Activated naive CD4-positive, alpha-beta T cell treated with anti-CD3 and anti-CD28 coated beads, Interleukin-2, amount 50 U/mL, for 72 hours (primary cell): Measurements from ENCODE around the gene NLRP3. TPM values are rescaled to one million over a fixed set of nuclear protein-coding genes. Genes with fewer than 3 reads are reported as not detected.
"Not testable (repeated sequence)": the region's sequence is repeated elsewhere in the genome, so short reads cannot be mapped to it uniquely, and the experiment has no call there.

Experiments
- ATAC-seq, 2 donors: fragments of 150-1000 bp; cut with Tn5 transposase; 2 replicates each; pipeline ENCODE4 v1.10.0; 2021; ENCODE audit warnings: mild to moderate bottlenecking in 2 of 2, moderate library complexity in 2 of 2
- DNase-seq, 2 donors: peaks; one replicate each; pipeline ENCODE4 v3.0.0; 2021 to 2022; ENCODE audit warnings: low spot score in 2 of 2
- H3K27ac Mint-ChIP-seq, 2 donors: one replicate each; pipeline ENCODE4 v1.8.0; 2022; ENCODE audit warnings: mild to moderate bottlenecking in 2 of 2, mixed read lengths in 2 of 2
- H3K36me3 Mint-ChIP-seq, 2 donors: one replicate each; pipeline ENCODE4 v1.8.0; 2022; ENCODE audit warnings: mixed read lengths in 2 of 2
- H3K9me3 Mint-ChIP-seq, 2 donors: one replicate each; pipeline ENCODE4 v1.8.0; 2022; ENCODE audit warnings: mixed read lengths in 2 of 2
- total RNA-seq, 2 donors: library from RNA; stranded (reverse); gene quantifications; one replicate each; pipeline ENCODE4 v1.2.3, GENCODE V29; 2022

The NLRP3 gene
- total RNA-seq, 2 donors from 2014 or later, result 0.34 to 1.3 TPM

DNA sequence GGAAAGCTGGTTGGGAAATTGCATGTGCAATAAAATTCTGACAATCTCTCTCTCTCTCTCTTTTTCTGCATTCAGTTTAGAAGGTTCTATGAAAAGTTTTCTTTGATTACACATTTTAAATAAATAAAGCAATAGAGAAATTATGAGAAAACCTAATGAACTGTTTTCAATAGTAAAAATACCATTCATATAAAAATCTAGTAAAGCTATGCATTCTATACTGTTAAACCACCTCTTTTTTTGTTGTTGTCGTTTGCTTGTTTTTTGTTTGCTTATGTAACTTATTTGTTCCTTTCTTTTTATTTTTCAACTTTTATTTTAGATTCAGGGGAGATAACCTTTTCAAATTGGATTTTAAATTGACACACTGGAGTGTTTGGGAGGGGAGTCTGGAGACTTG, 56.1 kb downstream of the NLRP3 start:
- ATAC-seq (no peak), DNase-seq (no peak)
- no peaks in the 10 kb centered on the region for H3K36me3 Mint-ChIP-seq
- H3K9me3 Mint-ChIP-seq, result no peaks in the 10 kb centered on the region
- H3K27ac Mint-ChIP-seq, result no peak overlapping the region

DNA sequence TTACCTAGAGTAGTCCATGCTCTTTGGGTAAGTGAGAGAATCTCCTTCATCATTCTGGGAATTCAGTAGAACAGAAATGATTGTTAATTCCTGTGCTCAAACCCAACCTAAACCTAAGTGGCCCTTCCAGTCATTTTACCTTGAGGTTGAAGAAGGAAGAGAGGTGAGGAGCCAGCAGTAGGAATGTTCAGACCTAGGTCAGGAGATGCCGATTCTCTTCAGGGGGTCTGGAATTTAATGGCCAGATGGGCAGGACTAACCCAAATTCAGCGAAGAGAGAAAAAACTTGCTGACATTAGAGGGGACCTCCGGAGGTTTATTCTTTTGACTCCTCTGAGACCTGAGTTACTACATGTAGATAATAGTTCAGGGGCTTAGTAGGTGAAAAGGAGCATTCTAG, 58.4 kb downstream of the NLRP3 start:
- DNase-seq, result no peak
- no peak for ATAC-seq
- Mint-ChIP-seq H3K27ac (no peak overlapping the region), H3K9me3 (no peaks in the 10 kb centered on the region), H3K36me3 (no peaks in the 10 kb centered on the region)

DNA sequence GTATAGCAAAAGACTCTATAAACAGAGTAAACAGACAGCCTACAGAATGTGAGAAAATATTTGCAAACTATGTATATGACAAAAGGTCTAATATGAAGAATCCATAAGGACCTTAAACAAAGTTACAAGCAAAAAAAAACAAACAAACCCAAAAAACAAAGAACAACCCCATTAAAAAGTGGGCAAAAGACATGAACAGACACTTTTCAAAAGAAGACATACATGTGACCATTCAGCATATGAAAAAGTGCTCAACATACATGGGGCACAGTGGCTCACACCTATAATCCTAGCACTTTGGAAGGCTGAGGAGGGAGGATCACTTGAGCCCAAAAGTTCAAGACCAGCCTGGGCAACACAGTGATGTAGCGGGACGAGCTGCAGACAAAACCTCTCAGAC, 59.8 kb downstream of the NLRP3 start:
- no peak for ATAC-seq
- H3K27ac Mint-ChIP-seq, result no peak overlapping the region

GRCh38 chr1:247476328-247477058, 60.5 kb downstream of the NLRP3 start:
- DNase-seq, ATAC-seq, H3K36me3 Mint-ChIP-seq, H3K9me3 Mint-ChIP-seq, H3K27ac Mint-ChIP-seq: not testable (repeated sequence)

More for the DNA sequence above, 59.8 kb downstream of the NLRP3 start:
- DNase-seq, result no peak
- Mint-ChIP-seq H3K36me3 (no peaks in the 10 kb centered on the region), H3K9me3 (no peaks in the 10 kb centered on the region)

- DNase-seq (no peak), ATAC-seq (no peak)
- H3K9me3 Mint-ChIP-seq, result no peaks in the 10 kb centered on the region
- H3K36me3 Mint-ChIP-seq, result no peaks in the 10 kb centered on the region
- no peak overlapping the region for H3K27ac Mint-ChIP-seq
Measured at GRCh38 chr1:247482747-247483146, 66.8 kb downstream of the NLRP3 start.

DNA sequence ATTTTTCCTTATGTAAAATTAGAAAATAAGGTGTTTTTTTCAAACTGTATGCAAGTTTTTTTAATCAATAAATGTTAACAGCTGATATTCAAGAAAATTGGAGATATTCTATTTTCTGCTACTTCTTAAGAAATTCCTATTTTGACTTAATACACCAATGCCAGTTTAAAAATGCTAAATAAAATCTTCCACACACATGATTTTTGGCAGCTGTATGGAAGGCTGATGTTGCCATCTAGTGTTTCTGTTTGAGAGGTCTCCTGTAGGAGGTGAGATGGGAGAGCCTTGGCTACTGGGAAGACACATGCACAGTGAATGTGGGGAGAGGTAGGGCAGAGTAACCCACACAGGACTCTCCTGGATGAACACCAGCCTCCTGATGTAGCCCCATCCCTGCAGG, 71.1 kb downstream of the NLRP3 start:
- DNase-seq (peak in 1 of 2 donors; percentile 12), ATAC-seq (peak; percentile 67 to 85)
- no peak overlapping the region for H3K27ac Mint-ChIP-seq
- no peaks in the 10 kb centered on the region for H3K36me3 Mint-ChIP-seq
- no peaks in the 10 kb centered on the region for H3K9me3 Mint-ChIP-seq

DNA sequence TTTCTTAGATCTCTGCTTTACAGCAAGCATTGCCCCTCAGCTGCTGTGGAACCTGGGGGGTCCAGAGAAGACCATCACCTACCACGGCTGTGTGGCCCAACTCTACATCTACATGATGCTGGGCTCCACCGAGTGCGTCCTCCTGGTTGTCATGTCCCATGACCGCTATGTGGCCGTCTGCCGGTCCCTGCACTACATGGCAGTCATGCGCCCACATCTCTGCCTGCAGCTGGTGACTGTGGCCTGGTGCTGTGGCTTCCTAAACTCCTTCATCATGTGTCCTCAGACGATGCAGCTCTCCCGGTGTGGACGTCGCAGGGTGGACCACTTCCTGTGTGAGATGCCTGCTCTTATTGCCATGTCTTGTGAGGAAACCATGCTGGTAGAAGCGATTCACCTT, 75.4 kb downstream of the NLRP3 start:
- no peaks in the 10 kb centered on the region for H3K9me3 Mint-ChIP-seq
- ATAC-seq, result no peak
- H3K27ac Mint-ChIP-seq, result no peak overlapping the region
- H3K36me3 Mint-ChIP-seq, result no peaks in the 10 kb centered on the region
- DNase-seq, result no peak

GRCh38 chr1:247493106-247493505, 77.1 kb downstream of the NLRP3 start:
- ATAC-seq (no peak), DNase-seq (no peak)
- H3K27ac Mint-ChIP-seq, result no peak overlapping the region
- no peaks in the 10 kb centered on the region for H3K9me3 Mint-ChIP-seq
- H3K36me3 Mint-ChIP-seq, result no peaks in the 10 kb centered on the region

- Mint-ChIP-seq H3K36me3 (no peaks in the 10 kb centered on the region), H3K27ac (no peak overlapping the region), H3K9me3 (no peaks in the 10 kb centered on the region)
- no peak for ATAC-seq
- DNase-seq, result no peak
Measured at GRCh38 chr1:247494767-247495166, 78.8 kb downstream of the NLRP3 start.

DNA sequence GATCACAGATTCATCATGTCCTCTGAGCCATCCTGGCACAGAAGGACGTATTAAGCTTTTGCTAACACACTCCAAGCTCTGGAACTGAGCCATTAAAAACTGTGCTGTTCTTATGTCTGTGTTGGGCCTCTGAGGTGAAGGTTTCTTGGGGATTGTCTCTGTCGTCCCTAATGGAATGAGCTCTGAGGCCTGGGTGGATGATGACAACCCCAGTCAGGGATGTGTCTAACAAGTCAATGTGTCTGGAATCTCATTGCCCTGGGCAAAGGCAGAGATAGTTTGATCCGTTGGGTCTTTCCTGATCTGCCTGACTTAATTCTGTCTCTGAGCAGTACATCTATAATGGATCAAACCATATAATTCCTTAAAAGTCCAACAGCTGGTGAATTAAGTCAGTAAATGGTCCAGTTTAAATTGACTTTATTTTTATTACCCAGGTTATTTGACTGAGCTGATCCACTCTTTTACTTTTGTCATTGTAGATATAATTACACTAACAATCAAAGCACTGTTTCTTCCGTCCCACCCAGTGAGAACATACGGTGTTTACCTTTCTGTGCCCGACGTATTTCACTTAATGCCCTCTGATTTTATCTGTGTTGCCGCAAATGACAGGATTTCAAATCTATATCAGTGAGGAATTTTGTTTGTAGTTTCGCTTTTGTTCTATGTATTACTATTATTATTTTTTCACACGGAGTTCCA, 80.8 kb downstream of the NLRP3 start:
- Mint-ChIP-seq H3K27ac (no peak overlapping the region), H3K36me3 (no peaks in the 10 kb centered on the region), H3K9me3 (no peaks in the 10 kb centered on the region)
- ATAC-seq (no peak), DNase-seq (no peak)

Other genes starting within 250 kb of the NLRP3 start
- gene ZNF124, start 244.2 kb upstream of the NLRP3 start, total RNA-seq, result 10 to 100 TPM; 11.0 to 13.2 TPM
- gene VN1R5, start 160.1 kb upstream of the NLRP3 start, total RNA-seq, result not detected
- 10 to 100 TPM in 1 of 2 donors, 1 to 10 TPM in 1; 4.8 to 14.5 TPM for gene ZNF496, start 84.3 kb upstream of the NLRP3 start, total RNA-seq
- not detected for gene OR2B11, start 41.9 kb downstream of the NLRP3 start, total RNA-seq
- gene OR2C3, start 120.3 kb downstream of the NLRP3 start, total RNA-seq, result not detected
- gene GCSAML, start 133.0 kb downstream of the NLRP3 start, total RNA-seq, result under 1 TPM; 0.14 to 0.16 TPM
- gene OR2G2, start 172.2 kb downstream of the NLRP3 start, total RNA-seq, result under 1 TPM in 1 of 2 donors, not detected in 1; 0.25 TPM
- not detected for gene OR2G3, start 189.4 kb downstream of the NLRP3 start, total RNA-seq